ENCODE results near the gene MYL10. TPM values are rescaled to one million over a fixed set of nuclear protein-coding genes. Genes with fewer than 3 reads are reported as not detected.

Gene MYL10
- total RNA-seq, 2 donors from 2014 or later, result not detected

GRCh38 chr7:101563943-101564777, 64.9 kb downstream of the MYL10 start:
- no peaks in the 10 kb centered on the region for H3K36me3 Mint-ChIP-seq (ENCODE audit: low read depth)
- peaks cover 12% of the 10 kb centered on the region for H3K27me3 Mint-ChIP-seq
- H3K9me3 Mint-ChIP-seq, result no peaks in the 10 kb centered on the region
- no peak overlapping the region for H3K4me3 Mint-ChIP-seq
- no peak for ATAC-seq (replicated peaks)
- no peak overlapping the region for H3K27ac Mint-ChIP-seq
- no peaks in the 10 kb centered on the region for H3K4me1 Mint-ChIP-seq

Other genes starting within 250 kb of the MYL10 start
- 10 to 100 TPM; 12.0 to 13.8 TPM for gene CUX1, start 188.3 kb upstream of the MYL10 start, total RNA-seq